ENCODE results near the gene APOL3.

DNA sequence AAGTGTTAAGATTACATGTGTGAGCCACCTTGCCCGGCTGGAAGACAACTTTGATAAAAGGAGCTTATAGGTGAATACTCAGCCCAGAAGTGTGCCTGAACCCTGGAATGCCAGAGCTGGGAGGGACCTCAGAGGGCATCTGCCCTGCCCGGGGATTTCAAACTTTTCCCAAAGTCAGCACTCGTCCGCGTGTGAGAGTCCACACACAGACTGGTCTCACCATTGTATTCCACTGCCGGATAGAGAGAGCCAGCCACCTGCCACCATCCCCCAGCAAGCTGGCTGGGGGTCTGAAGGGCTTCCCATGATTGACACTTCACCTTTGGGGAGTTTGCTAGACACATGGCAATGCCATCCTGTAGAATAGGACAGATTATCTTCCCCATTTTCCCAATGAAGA lies 49.2 kb downstream of the APOL3 start:
- TF ChIP-seq POLR2A (IDR thresholded peaks at IDR 0.05), result no peak
- TF ChIP-seq, protein P1, sequence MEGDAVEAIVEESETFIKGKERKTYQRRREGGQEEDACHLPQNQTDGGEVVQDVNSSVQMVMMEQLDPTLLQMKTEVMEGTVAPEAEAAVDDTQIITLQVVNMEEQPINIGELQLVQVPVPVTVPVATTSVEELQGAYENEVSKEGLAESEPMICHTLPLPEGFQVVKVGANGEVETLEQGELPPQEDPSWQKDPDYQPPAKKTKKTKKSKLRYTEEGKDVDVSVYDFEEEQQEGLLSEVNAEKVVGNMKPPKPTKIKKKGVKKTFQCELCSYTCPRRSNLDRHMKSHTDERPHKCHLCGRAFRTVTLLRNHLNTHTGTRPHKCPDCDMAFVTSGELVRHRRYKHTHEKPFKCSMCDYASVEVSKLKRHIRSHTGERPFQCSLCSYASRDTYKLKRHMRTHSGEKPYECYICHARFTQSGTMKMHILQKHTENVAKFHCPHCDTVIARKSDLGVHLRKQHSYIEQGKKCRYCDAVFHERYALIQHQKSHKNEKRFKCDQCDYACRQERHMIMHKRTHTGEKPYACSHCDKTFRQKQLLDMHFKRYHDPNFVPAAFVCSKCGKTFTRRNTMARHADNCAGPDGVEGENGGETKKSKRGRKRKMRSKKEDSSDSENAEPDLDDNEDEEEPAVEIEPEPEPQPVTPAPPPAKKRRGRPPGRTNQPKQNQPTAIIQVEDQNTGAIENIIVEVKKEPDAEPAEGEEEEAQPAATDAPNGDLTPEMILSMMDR (IDR thresholded peaks at IDR 0.05), result no peak

Measured in testis (tissue), 2 donors.